B cell (primary cell): ENCODE results near the gene PGP. TPM values are rescaled to one million over a fixed set of nuclear protein-coding genes. Genes with fewer than 3 reads are reported as not detected.

ENCODE experiments used
- ATAC-seq: fragments of 200-7000 bp; cut with Tn5 transposase; one replicate; pipeline ENCODE4 v1.10.0; 2021; ENCODE audit warnings: low read depth, mild to moderate bottlenecking, moderate number of reproducible peaks, moderate library complexity
- CTCF ChIA-PET: fragments of 350-600 bp; sonication (Branson Sonifier 250); formaldehyde crosslinking; loops from one replicate; lab custom pipeline; 2021; ENCODE audit warnings: antibody characterized with exemption, inconsistent platforms; lab: Charles Lee
- POLR2A ChIA-PET: fragments of 350-600 bp; sonication (Branson Sonifier 250); formaldehyde crosslinking; loops from one replicate; lab custom pipeline; 2021; ENCODE audit warnings: antibody characterized with exemption; lab: Charles Lee
- DNase-seq: peaks from one replicate; pipeline ENCODE4 v3.0.0; 2013
- H2AFZ ChIP-seq: 2 replicates; pipeline ENCODE4 v1.6.1; 2012; ENCODE audit warnings: mild to moderate bottlenecking, low read depth, low read length; ENCODE audit not compliant: insufficient read depth, poor library complexity, severe bottlenecking
- H3K27ac ChIP-seq, 2 donors: 1 replicate in 1 of 2; 2 replicates in 1 of 2; pipeline ENCODE4 v1.5.1; 2012 to 2013; ENCODE audit warnings: low read length in 2 of 2, mild to moderate bottlenecking in 2 of 2, moderate library complexity in 1 of 2
- H3K27me3 ChIP-seq, 4 experiments: fragments of 200-600 bp in 1 of 4; sonication (generic) in 1 of 4; replicated peaks in 1 of 4; 1 replicate in 2 of 4; 2 replicates in 2 of 4; pipeline versions ENCODE4 v1.6.1 to v1.7.0; 2013 to 2016; ENCODE audit warnings: low read length in 3 of 4, mild to moderate bottlenecking in 2 of 4, mixed read lengths in 1 of 4, moderate library complexity in 1 of 4; ENCODE audit not compliant: insufficient read depth in 4 of 4, control insufficient read depth in 3 of 4; ENCODE audit errors: control extremely low read depth in 1 of 4
- H3K36me3 ChIP-seq, 2 experiments: replicated peaks in 1 of 2; 1 replicate in 1 of 2; 2 replicates in 1 of 2; pipeline versions ENCODE4 v1.6.1 to v1.7.1; 2013; ENCODE audit warnings: low read length in 1 of 2; ENCODE audit not compliant: insufficient read depth in 2 of 2, control insufficient read depth in 1 of 2; ENCODE audit errors: control extremely low read depth in 1 of 2, extremely low read depth in 1 of 2
- H3K4me1 ChIP-seq, 2 donors: fragments of 200-600 bp in 1 of 2; sonication (generic) in 1 of 2; 1 replicate in 1 of 2; 2 replicates in 1 of 2; pipeline versions ENCODE4 v1.5.1 to v1.6.1; 2013 to 2017; ENCODE audit warnings: low read length in 2 of 2; ENCODE audit not compliant: control insufficient read depth in 2 of 2, insufficient read depth in 2 of 2
- H3K4me2 ChIP-seq: replicated peaks from 2 replicates; pipeline ENCODE3; 2012; ENCODE audit warnings: mild to moderate bottlenecking, low read depth, low read length; ENCODE audit not compliant: poor library complexity, severe bottlenecking
- H3K4me3 ChIP-seq, 5 experiments: fragments of 200-600 bp in 1 of 5; sonication (generic) in 1 of 5; 1 replicate in 3 of 5; 2 replicates in 2 of 5; pipeline versions ENCODE4 v1.5.1 to v1.7.0; 2011 to 2016; ENCODE audit warnings: low read length in 4 of 5, mild to moderate bottlenecking in 4 of 5, low read depth in 2 of 5, control low read depth in 1 of 5, moderate library complexity in 1 of 5; ENCODE audit not compliant: insufficient read depth in 1 of 5; ENCODE audit errors: control extremely low read depth in 1 of 5, extremely low read depth in 1 of 5
- H3K79me2 ChIP-seq: fragments of 200-600 bp; sonication (generic); one replicate; pipeline ENCODE4 v1.6.0; 2016; ENCODE audit warnings: low read length; ENCODE audit not compliant: control insufficient read depth, insufficient read depth
- H3K9ac ChIP-seq: fragments of 200-600 bp; sonication (generic); 2 replicates; pipeline ENCODE4 v1.6.1; 2017; ENCODE audit warnings: mild to moderate bottlenecking, low read length, moderate library complexity
- H3K9me3 ChIP-seq, 3 donors: one replicate each; pipeline versions ENCODE4 v1.6.1 to v1.7.1; 2013; ENCODE audit warnings: low read length in 2 of 3; ENCODE audit not compliant: control insufficient read depth in 2 of 3, insufficient read depth in 1 of 3; ENCODE audit errors: control extremely low read depth in 1 of 3
- H4K20me1 ChIP-seq: 2 replicates; pipeline ENCODE4 v1.6.0; 2012; ENCODE audit warnings: mild to moderate bottlenecking, low read length; ENCODE audit not compliant: insufficient read depth, control insufficient read depth, poor library complexity, severe bottlenecking
- H3K27ac Mint-ChIP-seq: one replicate; pipeline ENCODE4 v1.8.0; 2021; ENCODE audit warnings: mixed read lengths
- H3K27me3 Mint-ChIP-seq: one replicate; pipeline ENCODE4 v1.8.0; 2021; ENCODE audit warnings: mixed read lengths
- H3K4me1 Mint-ChIP-seq: one replicate; pipeline ENCODE4 v1.8.0; 2021; ENCODE audit warnings: mixed read lengths
- H3K4me3 Mint-ChIP-seq: one replicate; pipeline ENCODE4 v1.8.0; 2021; ENCODE audit warnings: mixed read lengths
- H3K9me3 Mint-ChIP-seq: one replicate; pipeline ENCODE4 v1.8.0; 2022; ENCODE audit warnings: mixed read lengths; ENCODE audit not compliant: insufficient read depth
- EZH2 ChIP-seq: IDR thresholded peaks from 2 replicates; pipeline ENCODE4 v1.6.1; 2012; ENCODE audit warnings: borderline replicate concordance, low read depth, mild to moderate bottlenecking, moderate library complexity, low read length; ENCODE audit not compliant: insufficient read depth, poor library complexity, severe bottlenecking
- WGBS: methylation state at CpG from one replicate; pipeline ENCODE4 v1.1.5; 2013; ENCODE audit warnings: missing lambda C conversion rate; ENCODE audit not compliant: insufficient coverage; 5-methylcytosine and 5-hydroxymethylcytosine counted together
- intact Hi-C: fragments of 100-400 bp; cut with micrococcal nuclease; formaldehyde crosslinking; loops from one replicate; pipeline ENCODE4 v1.10.0; 2022
- polyA plus RNA-seq: library from polyadenylated mRNA; depleted of rRNA; stranded (reverse); fragments of >200 nt; gene quantifications from 2 replicates; pipeline ENCODE4 v1.2.3, GENCODE V29; 2012
- total RNA-seq, 2 donors: library from RNA; stranded (reverse); fragments of 120-200 nt in 1 of 2; gene quantifications; 1 replicate in 1 of 2; 2 replicates in 1 of 2; pipeline versions ENCODE4 v1.2.3 to v1.2.4, GENCODE V29; 2013 to 2022
- TF ChIP-seq, protein P1 (sequence below): fragments of 200-600 bp; IDR thresholded peaks from one replicate; pipeline ENCODE4 v1.8.0; 2022; ENCODE audit warnings: antibody characterized with exemption, mild to moderate bottlenecking

PGP gene
- total and polyA plus RNA-seq, 2 donors (not counting 1 experiment from before 2014, with no cell fraction given) = 15.4 to 16.5 TPM

DNA sequence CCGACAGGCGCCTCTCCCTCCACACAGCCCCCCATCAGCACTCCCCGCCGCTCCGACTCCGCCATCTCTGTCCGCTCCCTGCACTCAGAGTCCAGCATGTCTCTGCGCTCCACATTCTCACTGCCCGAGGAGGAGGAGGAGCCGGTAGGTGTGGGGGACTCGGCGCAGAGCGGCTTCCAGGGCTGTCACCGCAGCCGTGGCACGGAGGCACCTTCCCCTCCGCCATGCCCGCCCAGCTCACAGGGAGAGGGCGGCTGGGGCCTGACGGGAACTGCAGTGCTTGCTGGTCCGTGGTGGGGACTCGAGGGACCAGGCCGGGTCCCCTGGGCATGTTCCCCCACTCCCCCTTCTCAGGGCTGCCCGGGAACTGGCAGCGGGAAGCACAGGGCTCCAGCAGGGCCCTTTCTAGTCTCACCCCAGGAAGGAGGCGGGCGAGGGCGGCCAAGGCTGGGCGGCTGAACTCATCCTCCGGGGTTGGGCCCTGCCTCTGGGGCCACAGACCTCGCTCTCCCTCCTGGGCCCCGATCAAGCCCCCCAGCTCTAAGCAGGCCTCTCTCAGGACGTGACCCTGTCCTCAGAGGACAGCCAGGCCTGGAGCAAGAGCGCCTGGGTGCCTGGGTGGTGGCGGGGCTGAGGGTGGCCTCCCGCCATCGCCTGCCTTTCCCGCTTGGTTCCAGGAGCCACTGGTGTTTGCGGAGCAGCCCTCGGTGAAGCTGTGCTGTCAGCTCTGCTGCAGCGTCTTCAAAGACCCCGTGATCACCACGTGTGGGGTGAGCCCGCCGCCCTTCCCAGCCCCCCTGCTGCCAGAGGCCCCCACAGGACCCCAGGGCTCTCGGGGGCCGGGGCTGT is 43.8 kb downstream of the PGP start:
- peaks cover 38% of the 10 kb centered on the region for H3K79me2 ChIP-seq
- H3K27me3 ChIP-seq = no peaks in the 10 kb centered on the region
- WGBS = 89% methylated on average over 41 of the region's 47 CpGs
- Mint-ChIP-seq H3K4me1 (no peaks in the 10 kb centered on the region), H3K27ac (no peak overlapping the region), H3K9me3 (no peaks in the 10 kb centered on the region), H3K4me3 (no peak overlapping the region), H3K27me3 (no peaks in the 10 kb centered on the region)
- no peak overlapping the region for H3K9ac ChIP-seq
- POLR2A ChIA-PET = no interaction called here
- H2AFZ ChIP-seq = no peak overlapping the region
- TF ChIP-seq EZH2 = no peak
- TF ChIP-seq, protein P1, sequence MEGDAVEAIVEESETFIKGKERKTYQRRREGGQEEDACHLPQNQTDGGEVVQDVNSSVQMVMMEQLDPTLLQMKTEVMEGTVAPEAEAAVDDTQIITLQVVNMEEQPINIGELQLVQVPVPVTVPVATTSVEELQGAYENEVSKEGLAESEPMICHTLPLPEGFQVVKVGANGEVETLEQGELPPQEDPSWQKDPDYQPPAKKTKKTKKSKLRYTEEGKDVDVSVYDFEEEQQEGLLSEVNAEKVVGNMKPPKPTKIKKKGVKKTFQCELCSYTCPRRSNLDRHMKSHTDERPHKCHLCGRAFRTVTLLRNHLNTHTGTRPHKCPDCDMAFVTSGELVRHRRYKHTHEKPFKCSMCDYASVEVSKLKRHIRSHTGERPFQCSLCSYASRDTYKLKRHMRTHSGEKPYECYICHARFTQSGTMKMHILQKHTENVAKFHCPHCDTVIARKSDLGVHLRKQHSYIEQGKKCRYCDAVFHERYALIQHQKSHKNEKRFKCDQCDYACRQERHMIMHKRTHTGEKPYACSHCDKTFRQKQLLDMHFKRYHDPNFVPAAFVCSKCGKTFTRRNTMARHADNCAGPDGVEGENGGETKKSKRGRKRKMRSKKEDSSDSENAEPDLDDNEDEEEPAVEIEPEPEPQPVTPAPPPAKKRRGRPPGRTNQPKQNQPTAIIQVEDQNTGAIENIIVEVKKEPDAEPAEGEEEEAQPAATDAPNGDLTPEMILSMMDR = no peak
- H3K4me1 ChIP-seq = no peaks in the 10 kb centered on the region
- CTCF ChIA-PET = interaction anchor here (0.6 kb wide), 1 partner anchor 215 kb away, joined by 3 read pairs; no protein-coding TSS in a partner anchor
- H3K9me3 ChIP-seq = no peaks in the 10 kb centered on the region
- DNase-seq (no peak), ATAC-seq (no peak)
- H3K36me3 ChIP-seq = peaks cover 0 to 42% of the 10 kb centered on the region in 2 experiments
- H3K4me2 ChIP-seq = no peak overlapping the region
- H3K27ac ChIP-seq = no peak overlapping the region
- intact Hi-C loops = no loop called here
- peaks cover 10% of the 10 kb centered on the region for H4K20me1 ChIP-seq
- H3K4me3 ChIP-seq = no peak overlapping the region

DNA sequence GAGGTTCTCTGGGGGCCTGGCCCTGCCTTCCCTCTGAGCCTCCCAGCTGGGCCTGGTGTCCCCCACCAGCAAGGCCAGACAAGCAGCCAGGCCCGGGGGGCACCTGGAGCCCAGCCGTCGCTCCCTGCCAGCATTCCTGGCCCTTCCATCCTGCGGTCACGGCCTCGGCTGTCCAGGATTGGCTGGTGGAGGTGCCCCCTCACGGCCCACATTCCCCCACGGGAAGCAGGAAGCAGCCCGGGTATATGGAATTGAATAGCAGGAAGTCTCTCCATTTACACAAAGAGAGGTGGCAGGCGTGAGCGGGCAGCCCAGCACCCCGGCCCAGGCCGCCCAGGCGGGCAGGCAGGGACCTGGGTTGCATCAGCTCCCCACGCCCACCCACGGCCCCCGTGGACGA is 44.6 kb downstream of the PGP start:
- Histone ChIP-seq H4K20me1 (peaks cover 11% of the 10 kb centered on the region), H3K9ac (no peak overlapping the region), H3K4me2 (no peak overlapping the region), H3K27ac (no peak overlapping the region), H3K27me3 (no peaks in the 10 kb centered on the region), H3K9me3 (peaks cover 0 to 6% (median 0%) of the 10 kb centered on the region in 3 donors), H3K4me1 (no peaks in the 10 kb centered on the region), H3K4me3 (no peak overlapping the region), H3K36me3 (peaks cover 0 to 43% of the 10 kb centered on the region in 2 experiments), H2AFZ (no peak overlapping the region), H3K79me2 (peaks cover 41% of the 10 kb centered on the region)
- DNase-seq (no peak), ATAC-seq (no peak)
- H3K4me1 Mint-ChIP-seq = no peaks in the 10 kb centered on the region
- CTCF ChIA-PET = interaction anchor here (0.6 kb wide), 1 partner anchor 214 kb away, joined by 3 read pairs; no protein-coding TSS in a partner anchor
- intact Hi-C loops = no loop called here
- H3K27me3 Mint-ChIP-seq = no peaks in the 10 kb centered on the region
- 96% methylated on average over 18 of the region's 18 CpGs for WGBS
- POLR2A ChIA-PET = no interaction called here
- no peak overlapping the region for H3K4me3 Mint-ChIP-seq
- no peaks in the 10 kb centered on the region for H3K9me3 Mint-ChIP-seq
- TF ChIP-seq, protein P1 = no peak
- TF ChIP-seq EZH2 = no peak
- no peak overlapping the region for H3K27ac Mint-ChIP-seq
